RWPE2 (cell line): Measurements from ENCODE around the gene AKAP13.
"Not testable (repeated sequence)": the region's sequence is repeated elsewhere in the genome, so short reads cannot be mapped to it uniquely, and the experiment has no call there.

Source experiments
- ATAC-seq: fragments of 200-7000 bp; cut with Tn5 transposase; 3 replicates; pipeline ENCODE4 v1.9.1; 2021; ENCODE audit warnings: low read depth
- DNase-seq: peaks from one replicate; pipeline ENCODE4 v3.0.0-alpha.2; 2020; ENCODE audit warnings: low spot score
- H3K27ac ChIP-seq: fragments of 450-650 bp; 2 replicates; pipeline ENCODE4 v1.5.1; 2017; ENCODE audit warnings: mild to moderate bottlenecking; ENCODE audit not compliant: poor library complexity, severe bottlenecking
- H3K27me3 ChIP-seq: fragments of 250-450 bp; sonication (Bioruptor Pico); 2 replicates; pipeline ENCODE4 v1.5.1; 2021; ENCODE audit warnings: mild to moderate bottlenecking, moderate library complexity; ENCODE audit not compliant: insufficient read depth, poor library complexity, severe bottlenecking
- H3K36me3 ChIP-seq: fragments of 250-450 bp; sonication (Bioruptor Pico); 2 replicates; pipeline ENCODE4 v1.5.1; 2020; ENCODE audit warnings: low read depth, mild to moderate bottlenecking, moderate library complexity
- H3K4me1 ChIP-seq: fragments of 250-450 bp; sonication (Bioruptor Pico); 2 replicates; pipeline ENCODE4 v1.5.1; 2021; ENCODE audit warnings: mild to moderate bottlenecking, moderate library complexity; ENCODE audit not compliant: insufficient read depth, poor library complexity, severe bottlenecking
- H3K4me3 ChIP-seq: fragments of 250-450 bp; sonication (Bioruptor Pico); 2 replicates; pipeline ENCODE4 v1.5.1; 2021; ENCODE audit warnings: mild to moderate bottlenecking, moderate library complexity; ENCODE audit not compliant: severe bottlenecking
- H3K9me3 ChIP-seq: fragments of 250-450 bp; sonication (Bioruptor Pico); 2 replicates; pipeline ENCODE4 v1.5.1; 2021; ENCODE audit warnings: mild to moderate bottlenecking, moderate library complexity; ENCODE audit not compliant: severe bottlenecking
- TF ChIP-seq, protein P1 (sequence below): fragments of 450-650 bp; IDR thresholded peaks from one replicate; pipeline ENCODE4 v1.5.1; 2017; ENCODE audit warnings: mild to moderate bottlenecking, moderate library complexity; ENCODE audit not compliant: poor library complexity, severe bottlenecking

Gene AKAP13

DNA sequence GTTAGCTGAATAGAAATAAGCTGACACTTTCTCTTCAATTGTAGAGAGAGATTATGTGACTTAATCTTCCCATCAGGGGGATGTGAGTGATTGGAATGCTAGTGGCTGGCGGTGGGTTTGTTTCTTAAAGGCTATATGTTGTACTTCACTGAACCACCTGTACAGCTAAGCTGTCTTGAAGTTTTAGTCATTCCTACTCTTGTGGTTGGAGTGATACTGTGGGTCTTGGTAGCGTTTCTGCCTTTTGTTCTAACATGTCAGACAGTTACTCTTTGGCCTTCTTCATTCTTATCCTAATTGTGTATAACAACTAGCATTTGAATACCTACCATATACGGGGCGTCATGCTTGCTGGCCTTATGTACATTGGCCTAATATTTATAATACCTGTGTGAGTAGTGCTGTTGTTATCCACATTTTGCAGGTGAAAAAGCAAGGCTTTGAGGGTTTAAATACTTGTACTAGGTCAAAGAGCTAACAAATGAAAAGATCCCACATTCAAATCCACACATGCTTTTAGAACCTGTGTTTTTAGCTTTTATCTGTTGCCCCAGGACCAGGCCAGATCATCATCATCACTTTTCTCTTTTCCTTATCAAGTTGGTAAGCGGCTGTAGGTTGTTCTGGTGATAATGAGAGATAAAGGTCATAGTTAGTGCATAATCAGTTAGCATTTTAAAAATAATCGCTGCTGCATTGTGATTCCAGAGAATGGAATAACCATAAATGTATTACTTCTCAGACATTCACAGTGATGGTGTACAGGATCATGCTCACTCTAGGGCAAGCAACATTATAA lies 50.2 kb downstream of the AKAP13 start:
- Histone ChIP-seq H3K9me3 (no peaks in the 10 kb centered on the region), H3K27ac (no peak overlapping the region), H3K36me3 (peaks cover 6% of the 10 kb centered on the region; the same call in 1 of the 2 replicates), H3K4me1 (no peaks in the 10 kb centered on the region), H3K27me3 (no peaks in the 10 kb centered on the region), H3K4me3 (no peak overlapping the region)
- peak; percentile 27; the same call in 1 of the 3 replicates for ATAC-seq
- no peak for DNase-seq
- TF ChIP-seq, protein P1, sequence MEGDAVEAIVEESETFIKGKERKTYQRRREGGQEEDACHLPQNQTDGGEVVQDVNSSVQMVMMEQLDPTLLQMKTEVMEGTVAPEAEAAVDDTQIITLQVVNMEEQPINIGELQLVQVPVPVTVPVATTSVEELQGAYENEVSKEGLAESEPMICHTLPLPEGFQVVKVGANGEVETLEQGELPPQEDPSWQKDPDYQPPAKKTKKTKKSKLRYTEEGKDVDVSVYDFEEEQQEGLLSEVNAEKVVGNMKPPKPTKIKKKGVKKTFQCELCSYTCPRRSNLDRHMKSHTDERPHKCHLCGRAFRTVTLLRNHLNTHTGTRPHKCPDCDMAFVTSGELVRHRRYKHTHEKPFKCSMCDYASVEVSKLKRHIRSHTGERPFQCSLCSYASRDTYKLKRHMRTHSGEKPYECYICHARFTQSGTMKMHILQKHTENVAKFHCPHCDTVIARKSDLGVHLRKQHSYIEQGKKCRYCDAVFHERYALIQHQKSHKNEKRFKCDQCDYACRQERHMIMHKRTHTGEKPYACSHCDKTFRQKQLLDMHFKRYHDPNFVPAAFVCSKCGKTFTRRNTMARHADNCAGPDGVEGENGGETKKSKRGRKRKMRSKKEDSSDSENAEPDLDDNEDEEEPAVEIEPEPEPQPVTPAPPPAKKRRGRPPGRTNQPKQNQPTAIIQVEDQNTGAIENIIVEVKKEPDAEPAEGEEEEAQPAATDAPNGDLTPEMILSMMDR: no peak

DNA sequence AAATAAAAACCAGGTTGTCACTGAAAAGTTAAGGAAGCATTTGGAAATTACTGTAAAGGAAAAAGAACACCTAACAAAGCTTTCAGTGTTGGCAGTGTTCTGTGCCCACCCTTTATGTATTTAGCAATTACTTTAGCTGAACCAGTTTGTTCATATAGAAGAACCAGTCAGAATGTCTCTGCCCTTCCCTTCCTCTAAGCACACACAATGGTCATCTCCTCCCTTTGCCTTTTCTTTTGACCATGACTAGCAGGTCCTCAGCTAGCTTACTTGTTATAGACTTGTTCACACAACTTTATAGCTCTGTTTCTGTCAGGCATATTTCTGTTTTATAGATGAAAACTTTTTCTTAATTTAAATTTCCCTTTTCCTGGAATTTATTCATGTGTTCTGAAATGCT lies 59.6 kb downstream of the AKAP13 start:
- H3K36me3 ChIP-seq: peaks cover 3% of the 10 kb centered on the region; the same call in 1 of the 2 replicates
- ATAC-seq (0 out of 3 replicates have a peak, but pooled peaks have one; percentile 13), DNase-seq (no peak)
- H3K27ac ChIP-seq: peak overlapping the region; percentile 51
- H3K4me3 ChIP-seq: no peak overlapping the region
- TF ChIP-seq, protein P1: no peak
- H3K27me3 ChIP-seq: no peaks in the 10 kb centered on the region
- no peaks in the 10 kb centered on the region for H3K9me3 ChIP-seq
- peaks cover 26% of the 10 kb centered on the region for H3K4me1 ChIP-seq

DNA sequence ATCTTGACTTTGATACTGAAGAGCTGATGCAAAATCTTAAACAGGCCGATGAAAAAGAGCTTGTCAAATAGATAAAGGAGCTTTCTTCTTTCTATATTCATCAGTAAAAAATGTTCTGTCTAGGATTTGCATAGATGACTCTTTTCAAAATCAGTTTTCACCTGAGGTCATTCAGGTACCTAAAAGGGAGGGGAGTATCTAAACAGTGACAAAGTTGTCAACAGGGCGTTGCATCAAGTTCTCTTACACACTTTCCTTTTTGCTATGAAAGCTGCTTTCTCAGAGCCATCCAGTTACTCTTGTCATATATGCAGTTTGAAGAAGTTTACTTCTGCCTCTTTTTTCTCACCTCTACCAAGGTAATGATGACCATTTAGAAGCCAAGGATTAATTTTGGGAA lies 60.0 kb downstream of the AKAP13 start:
- H3K4me1 ChIP-seq: peaks cover 26% of the 10 kb centered on the region
- H3K36me3 ChIP-seq: peaks cover 3% of the 10 kb centered on the region; the same call in 1 of the 2 replicates
- DNase-seq (no peak), ATAC-seq (peak; percentile 38; the same call in 2 of the 3 replicates)
- H3K4me3 ChIP-seq: no peak overlapping the region
- no peaks in the 10 kb centered on the region for H3K9me3 ChIP-seq
- peak overlapping the region; percentile 51 for H3K27ac ChIP-seq
- TF ChIP-seq, protein P1: no peak
- no peaks in the 10 kb centered on the region for H3K27me3 ChIP-seq

DNA sequence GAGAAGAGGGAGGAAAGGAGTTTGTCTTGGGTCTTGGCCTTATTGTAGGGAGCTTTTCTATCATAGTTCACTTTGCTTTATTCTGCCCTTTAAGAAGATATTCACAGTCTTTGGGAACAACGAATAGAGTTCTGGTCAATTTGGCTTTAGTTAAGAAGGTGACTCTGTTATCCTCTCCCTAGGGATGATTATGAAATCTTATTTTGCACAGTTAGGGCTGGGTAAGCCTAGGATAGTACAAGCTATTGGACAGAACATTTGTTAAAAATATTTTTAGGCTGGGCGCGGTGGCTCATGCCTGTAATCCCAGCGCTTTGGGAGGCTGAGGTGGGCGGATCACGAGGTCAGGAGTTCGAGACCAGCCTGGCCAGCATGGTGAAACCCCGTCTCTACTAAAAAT lies 61.5 kb downstream of the AKAP13 start:
- H3K27me3 ChIP-seq, H3K9me3 ChIP-seq, DNase-seq, H3K4me3 ChIP-seq, ATAC-seq, H3K36me3 ChIP-seq: not testable (repeated sequence)
- H3K27ac ChIP-seq: peak overlapping the region; percentile 51
- peaks cover 26% of the 10 kb centered on the region for H3K4me1 ChIP-seq

DNA sequence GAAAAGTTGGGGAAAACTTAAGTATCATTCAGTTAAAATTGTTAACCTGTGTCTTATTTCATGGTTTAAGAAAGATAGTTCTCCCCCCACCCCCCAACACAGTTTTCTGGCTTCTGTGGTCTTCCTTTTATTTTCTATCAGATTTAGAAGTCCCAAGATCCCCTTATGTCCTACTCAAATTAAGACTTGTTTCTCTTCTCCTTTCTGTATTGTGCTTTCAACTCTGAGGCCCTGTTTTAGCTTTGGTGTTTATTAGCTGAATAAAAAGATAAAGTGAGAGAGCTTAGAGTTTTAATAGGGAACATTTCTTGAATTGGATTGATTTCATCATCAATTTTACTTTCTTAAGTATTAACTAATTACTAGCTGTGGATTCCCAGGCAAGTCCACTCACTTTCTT lies 62.6 kb downstream of the AKAP13 start:
- TF ChIP-seq, protein P1: no peak
- no peaks in the 10 kb centered on the region for H3K9me3 ChIP-seq
- DNase-seq: no peak
- ATAC-seq: no peak
- peak overlapping the region; percentile 45 for H3K27ac ChIP-seq
- peaks cover 3% of the 10 kb centered on the region; the same call in 1 of the 2 replicates for H3K36me3 ChIP-seq
- peaks cover 26% of the 10 kb centered on the region for H3K4me1 ChIP-seq
- H3K4me3 ChIP-seq: no peak overlapping the region
- no peaks in the 10 kb centered on the region for H3K27me3 ChIP-seq
